Common myeloid progenitor, CD34-positive (primary cell): ENCODE data around the gene UGCG.
"Not testable (repeated sequence)": the region's sequence is repeated elsewhere in the genome, so short reads cannot be mapped to it uniquely, and the experiment has no call there.

Experiments
- CTCF ChIA-PET: fragments of 350-600 bp; sonication (Branson Sonifier 250); formaldehyde crosslinking; loops from one replicate; lab custom pipeline; 2021; ENCODE audit warnings: antibody characterized with exemption; lab: Charles Lee
- POLR2A ChIA-PET: fragments of 350-600 bp; sonication (Branson Sonifier 250); formaldehyde crosslinking; loops from one replicate; lab custom pipeline; 2021; ENCODE audit warnings: antibody characterized with exemption; lab: Charles Lee
- DNase-seq, 3 donors: peaks; one replicate each; pipeline versions ENCODE4 v3.0.0 to v3.0.0-alpha.2; 2013
- H3K27ac ChIP-seq, 2 experiments: 1 replicate in 1 of 2; 2 replicates in 1 of 2; pipeline ENCODE4 v1.7.0; 2013; ENCODE audit warnings: inconsistent platforms in 2 of 2, low read length in 2 of 2, mild to moderate bottlenecking in 2 of 2, low read depth in 1 of 2, moderate library complexity in 1 of 2; ENCODE audit not compliant: severe bottlenecking in 2 of 2, insufficient read depth in 1 of 2, poor library complexity in 1 of 2
- H3K27me3 ChIP-seq, 5 experiments: replicated peaks in 2 of 5; 1 replicate in 3 of 5; 2 replicates in 2 of 5; pipeline versions ENCODE4 v1.6.1 to v1.7.0; 2013; ENCODE audit warnings: low read length in 4 of 5, mild to moderate bottlenecking in 2 of 5, moderate library complexity in 2 of 5, inconsistent platforms in 1 of 5; ENCODE audit not compliant: insufficient read depth in 5 of 5, control insufficient read depth in 4 of 5
- H3K36me3 ChIP-seq, 4 experiments: 1 replicate in 2 of 4; 2 replicates in 2 of 4; pipeline versions ENCODE4 v1.6.1 to v1.7.0; 2013; ENCODE audit warnings: low read length in 3 of 4, control low read depth in 1 of 4, mild to moderate bottlenecking in 1 of 4; ENCODE audit not compliant: control insufficient read depth in 4 of 4, insufficient read depth in 4 of 4
- H3K4me1 ChIP-seq, 4 experiments: 1 replicate in 3 of 4; 2 replicates in 1 of 4; pipeline versions ENCODE4 v1.6.1 to v1.7.1; 2013; ENCODE audit warnings: low read length in 3 of 4, mild to moderate bottlenecking in 3 of 4, control low read depth in 1 of 4, inconsistent platforms in 1 of 4, moderate library complexity in 1 of 4; ENCODE audit not compliant: control insufficient read depth in 4 of 4, insufficient read depth in 4 of 4; ENCODE audit errors: control extremely low read depth in 1 of 4
- H3K4me3 ChIP-seq, 7 experiments: 1 replicate in 4 of 7; 2 replicates in 3 of 7; pipeline versions ENCODE4 v1.5.1 to v1.7.0; 2013; ENCODE audit warnings: mild to moderate bottlenecking in 7 of 7, low read length in 6 of 7, moderate library complexity in 6 of 7, inconsistent platforms in 2 of 7, low read depth in 2 of 7, control low read depth in 1 of 7; ENCODE audit not compliant: insufficient read depth in 4 of 7, control insufficient read depth in 1 of 7; ENCODE audit errors: extremely low read depth in 1 of 7
- H3K9me3 ChIP-seq, 5 experiments: 1 replicate in 4 of 5; 2 replicates in 1 of 5; pipeline versions ENCODE4 v1.6.1 to v1.7.1; 2013; ENCODE audit warnings: low read length in 4 of 5, mild to moderate bottlenecking in 2 of 5, inconsistent platforms in 1 of 5, low read depth in 1 of 5, moderate library complexity in 1 of 5; ENCODE audit not compliant: control insufficient read depth in 4 of 5, insufficient read depth in 2 of 5; ENCODE audit errors: control extremely low read depth in 1 of 5
- WGBS: methylation state at CpG from one replicate; pipeline ENCODE4 v1.1.5; 2013; ENCODE audit not compliant: insufficient coverage; 5-methylcytosine and 5-hydroxymethylcytosine counted together

UGCG gene

GRCh38 chr9:111898331-111899096, 1.9 kb downstream of the UGCG start:
- POLR2A ChIA-PET = no interaction called here
- peaks cover 12 to 19% (median 15%) of the 10 kb centered on the region in 4 experiments for H3K4me1 ChIP-seq
- WGBS = 100% methylated on average over 1 of the region's 4 CpGs

GRCh38 chr9:111900151-111900857, 3.7 kb downstream of the UGCG start:
- Histone ChIP-seq H3K4me1 (peaks cover 12 to 19% (median 15%) of the 10 kb centered on the region in 4 experiments), H3K9me3 (no peaks in the 10 kb centered on the region), H3K27me3 (peaks cover 0 to 3% (median 0%) of the 10 kb centered on the region in 5 experiments), H3K4me3 (no peak overlapping the region), H3K27ac (no peak overlapping the region), H3K36me3 (no peaks in the 10 kb centered on the region)
- no peak for DNase-seq
- CTCF ChIA-PET = interaction anchor here (0.6 kb wide), 1 partner anchor 175 kb away, joined by 3 read pairs; no protein-coding TSS in a partner anchor
- WGBS = 100% methylated on average over 2 of the region's 6 CpGs
- POLR2A ChIA-PET = interaction anchor here (0.6 kb wide), 1 partner anchor 1455 kb away, joined by 5 read pairs; no protein-coding TSS in a partner anchor

More at GRCh38 chr9:111898331-111899096, 1.9 kb downstream of the UGCG start:
- H3K27ac ChIP-seq = peak overlapping the region in 1 of 2 experiments; percentile 17
- H3K36me3 ChIP-seq = no peaks in the 10 kb centered on the region
- DNase-seq = no peak
- H3K27me3 ChIP-seq = peaks cover 0 to 3% (median 0%) of the 10 kb centered on the region in 5 experiments
- CTCF ChIA-PET = no interaction called here
- peak overlapping the region in 3 of 7 experiments; percentile 26 to 91 (median 85) for H3K4me3 ChIP-seq
- H3K9me3 ChIP-seq = no peaks in the 10 kb centered on the region

DNA sequence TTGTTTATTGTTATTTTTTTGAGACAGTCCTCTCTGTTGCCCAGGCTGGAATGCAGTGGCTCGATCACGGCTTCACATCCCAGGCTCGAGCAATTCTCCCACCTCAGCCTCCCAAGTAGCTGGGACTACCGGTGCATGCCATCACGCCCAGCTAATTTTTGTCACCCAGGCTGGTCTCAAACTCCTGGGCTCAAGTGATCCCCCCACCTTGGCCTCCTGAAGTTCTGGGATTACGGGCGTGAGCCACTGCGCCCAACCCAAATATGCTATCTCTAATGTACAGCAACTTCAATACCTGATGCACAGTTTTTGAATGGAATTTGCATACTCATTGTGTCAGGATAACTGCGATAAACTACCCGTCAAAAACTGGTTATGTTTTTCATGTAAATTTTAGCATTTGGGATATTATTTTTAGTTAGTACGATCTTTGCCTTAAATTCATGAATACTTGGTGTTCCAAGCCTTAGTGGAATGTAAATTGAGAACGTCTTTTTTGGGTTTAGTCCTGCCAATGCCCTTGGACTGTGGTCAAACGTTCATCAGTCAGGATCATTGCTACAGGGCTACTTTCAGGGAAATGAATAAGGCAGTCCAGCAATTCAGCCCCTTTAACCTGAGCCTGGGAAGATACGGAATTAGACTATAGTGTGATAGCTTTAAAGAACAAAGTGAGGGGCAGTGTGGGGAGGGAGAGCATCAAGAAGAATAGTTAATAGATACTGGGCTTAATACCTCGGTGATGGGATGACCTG, 4.4 kb downstream of the UGCG start:
- POLR2A ChIA-PET = no interaction called here

DNA sequence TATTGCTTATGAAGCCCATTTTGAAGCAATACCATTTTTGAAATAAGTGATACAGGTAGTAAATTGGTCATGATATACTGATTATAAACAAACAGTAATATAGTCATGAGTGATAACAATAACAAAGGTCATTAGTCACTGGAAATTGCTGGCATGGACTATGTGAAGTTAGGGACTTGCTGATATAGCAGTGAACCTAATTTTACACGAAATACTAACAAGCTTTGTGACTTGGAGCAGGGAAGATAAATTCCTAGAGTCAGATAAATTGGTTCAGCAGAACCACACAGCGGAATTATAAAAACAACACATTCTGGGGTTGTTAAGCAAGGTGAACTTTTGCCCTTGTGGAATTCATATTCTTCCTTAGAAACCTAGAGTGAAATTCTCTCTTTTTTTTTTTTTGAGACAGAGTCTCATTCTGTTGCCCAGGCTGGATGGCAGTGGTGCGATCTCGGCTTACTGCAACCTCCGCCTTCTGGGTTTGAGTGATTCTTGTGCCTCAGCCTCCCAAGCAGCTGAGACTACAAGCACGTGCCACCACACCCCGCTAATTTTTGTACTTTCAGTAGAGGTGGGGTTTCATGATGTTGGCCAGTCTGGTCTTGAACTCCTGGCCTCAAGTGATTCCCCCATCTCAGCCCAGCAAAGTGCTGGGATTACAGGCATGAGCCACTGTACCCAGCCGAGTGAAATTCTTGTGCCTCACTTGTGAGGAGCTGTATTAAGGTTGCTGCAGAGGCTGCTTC, 6.0 kb downstream of the UGCG start:
- Histone ChIP-seq H3K27ac (no peak overlapping the region), H3K4me3 (no peak overlapping the region), H3K27me3 (peaks cover 0 to 3% (median 0%) of the 10 kb centered on the region in 5 experiments), H3K4me1 (peaks cover 5 to 11% (median 6%) of the 10 kb centered on the region in 4 experiments), H3K36me3 (no peaks in the 10 kb centered on the region), H3K9me3 (no peaks in the 10 kb centered on the region)
- CTCF ChIA-PET = interaction anchor here (0.6 kb wide), 1 partner anchor 449 kb away, joined by 3 read pairs; no protein-coding TSS in a partner anchor
- POLR2A ChIA-PET = no interaction called here
- WGBS = 100% methylated on average over 8 of the region's 8 CpGs
- DNase-seq = no peak

More for the DNA sequence above, 4.4 kb downstream of the UGCG start:
- peaks cover 11 to 15% (median 12%) of the 10 kb centered on the region in 4 experiments for H3K4me1 ChIP-seq
- no peaks in the 10 kb centered on the region for H3K36me3 ChIP-seq
- DNase-seq = no peak
- H3K9me3 ChIP-seq = no peaks in the 10 kb centered on the region
- CTCF ChIA-PET = no interaction called here
- H3K27me3 ChIP-seq = peaks cover 0 to 3% (median 0%) of the 10 kb centered on the region in 5 experiments
- no peak overlapping the region for H3K27ac ChIP-seq
- 93% methylated on average over 9 of the region's 15 CpGs for WGBS
- no peak overlapping the region for H3K4me3 ChIP-seq

DNA sequence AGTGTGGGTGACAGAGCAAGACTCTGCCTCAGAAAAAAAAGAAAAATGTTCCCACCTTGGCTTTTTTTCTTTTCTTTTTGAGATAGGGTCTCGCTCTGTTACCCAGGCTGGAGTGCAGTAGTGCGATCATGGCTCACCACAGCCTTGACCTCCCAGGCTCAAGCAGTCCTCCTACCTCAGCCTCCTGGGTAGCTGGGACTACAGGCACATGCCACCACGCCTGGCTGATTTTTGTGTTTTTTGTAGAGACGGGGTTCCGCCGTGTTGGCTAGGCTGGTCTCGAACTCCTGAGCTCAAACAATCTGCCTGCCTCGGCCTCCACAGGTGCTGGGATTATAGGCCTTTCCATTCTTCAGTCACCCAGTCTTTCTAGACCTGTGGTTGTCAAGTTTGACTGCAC, 6.9 kb downstream of the UGCG start:
- CTCF ChIA-PET, H3K4me1 ChIP-seq, DNase-seq, POLR2A ChIA-PET, H3K9me3 ChIP-seq, H3K4me3 ChIP-seq, H3K27me3 ChIP-seq, H3K27ac ChIP-seq, H3K36me3 ChIP-seq: not testable (repeated sequence)
- 93% methylated on average over 6 of the region's 8 CpGs for WGBS

DNA sequence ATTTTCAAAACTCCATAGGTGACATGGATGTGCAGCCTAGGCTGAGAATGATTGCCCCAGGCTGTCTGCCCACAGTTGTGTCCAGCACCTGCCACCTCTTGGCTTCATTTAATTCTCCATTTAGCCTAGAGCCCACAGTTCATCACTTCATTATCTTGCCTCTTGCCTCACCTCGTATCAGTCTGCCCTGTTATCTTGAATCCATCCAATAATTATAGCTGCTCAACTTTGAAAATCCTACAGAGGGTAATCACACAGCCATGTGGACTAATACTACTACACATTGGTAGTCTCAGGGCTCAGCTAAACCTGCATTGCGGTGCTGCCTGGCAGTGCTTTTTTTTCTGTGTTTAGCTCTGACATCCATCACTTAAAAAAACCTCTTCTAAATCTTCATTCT, 7.4 kb downstream of the UGCG start:
- H3K36me3 ChIP-seq = no peaks in the 10 kb centered on the region
- WGBS = 97% methylated on average over 2 of the region's 2 CpGs
- no peak overlapping the region for H3K4me3 ChIP-seq
- no peak overlapping the region for H3K27ac ChIP-seq
- peaks cover 0 to 8% (median 0%) of the 10 kb centered on the region in 4 experiments for H3K4me1 ChIP-seq
- DNase-seq = no peak
- no peaks in the 10 kb centered on the region for H3K9me3 ChIP-seq
- H3K27me3 ChIP-seq = peaks cover 0 to 3% (median 0%) of the 10 kb centered on the region in 5 experiments
- ChIA-PET CTCF (no interaction called here), POLR2A (no interaction called here)
